Mesendoderm (in vitro differentiated cells): Measurements from ENCODE around the gene PSAPL1.

Source experiments
- DNase-seq: peaks from one replicate; pipeline ENCODE4 v3.0.0; 2013
- H2AK5ac ChIP-seq: 2 replicates; pipeline ENCODE4 v1.6.1; 2013; ENCODE audit warnings: low read length, inconsistent platforms
- H2BK120ac ChIP-seq: 2 replicates; pipeline ENCODE4 v1.6.1; 2013; ENCODE audit warnings: low read depth, mild to moderate bottlenecking, low read length, moderate library complexity, mixed read lengths
- H2BK15ac ChIP-seq: replicated peaks from 2 replicates; pipeline ENCODE4 v1.6.1; 2013; ENCODE audit warnings: low read depth, mild to moderate bottlenecking, moderate library complexity
- H2BK5ac ChIP-seq: 2 replicates; pipeline ENCODE4 v1.6.1; 2013; ENCODE audit warnings: low read length, inconsistent platforms
- H3K18ac ChIP-seq: 2 replicates; pipeline ENCODE4 v1.6.1; 2013; ENCODE audit warnings: mild to moderate bottlenecking, low read length, mixed read lengths
- H3K23ac ChIP-seq: one replicate; pipeline ENCODE4 v1.6.1; 2013; ENCODE audit warnings: low read length
- H3K27ac ChIP-seq: 2 replicates; pipeline ENCODE4 v1.5.1; 2013; ENCODE audit warnings: low read depth, mild to moderate bottlenecking, inconsistent platforms, low read length, moderate library complexity
- H3K27me3 ChIP-seq: 2 replicates; pipeline ENCODE4 v1.6.1; 2013; ENCODE audit warnings: low read length, control low read depth, mild to moderate bottlenecking, inconsistent platforms; ENCODE audit not compliant: insufficient read depth, poor library complexity
- H3K36me3 ChIP-seq: 2 replicates; pipeline ENCODE4 v1.6.1; 2013; ENCODE audit warnings: low read length, inconsistent platforms; ENCODE audit not compliant: control insufficient read depth, insufficient read depth
- H3K4ac ChIP-seq: one replicate; pipeline ENCODE4 v1.6.1; 2013; ENCODE audit warnings: low read depth, mild to moderate bottlenecking, low read length, moderate library complexity
- H3K4me1 ChIP-seq: 2 replicates; pipeline ENCODE4 v1.6.1; 2013; ENCODE audit warnings: low read depth, low read length, inconsistent platforms; ENCODE audit not compliant: control insufficient read depth
- H3K4me2 ChIP-seq: 2 replicates; pipeline ENCODE4 v1.6.1; 2013; ENCODE audit warnings: low read length
- H3K4me3 ChIP-seq: 2 replicates; pipeline ENCODE4 v1.5.1; 2013; ENCODE audit warnings: mild to moderate bottlenecking, low read length
- H3K56ac ChIP-seq: one replicate; pipeline ENCODE4 v1.6.1; 2013; ENCODE audit warnings: low read length
- H3K79me1 ChIP-seq: 2 replicates; pipeline ENCODE4 v1.6.1; 2013; ENCODE audit warnings: low read length, inconsistent platforms
- H3K79me2 ChIP-seq: 2 replicates; pipeline ENCODE4 v1.6.1; 2013; ENCODE audit warnings: mild to moderate bottlenecking, low read length; ENCODE audit not compliant: control insufficient read depth, insufficient read depth
- H3K9ac ChIP-seq: 2 replicates; pipeline ENCODE4 v1.6.1; 2013; ENCODE audit warnings: low read length, inconsistent platforms
- H4K5ac ChIP-seq: one replicate; pipeline ENCODE4 v1.6.1; 2013; ENCODE audit warnings: low read length
- H4K8ac ChIP-seq: one replicate; pipeline ENCODE4 v1.6.1; 2013; ENCODE audit warnings: low read depth, mild to moderate bottlenecking, control low read depth, low read length, moderate library complexity
- WGBS: extraction: QIAGEN DNeasy Blood & Tissue Kit; methylation state at CpG from one replicate; pipeline ENCODE4 v1.1.7; 2013; ENCODE audit warnings: low lambda C conversion rate, missing lambda C conversion rate; ENCODE audit not compliant: insufficient coverage; ENCODE audit errors: extremely low coverage; 5-methylcytosine and 5-hydroxymethylcytosine counted together

The PSAPL1 gene

GRCh38 chr4:7423391-7423790 is 11.3 kb downstream of the PSAPL1 start:
- Histone ChIP-seq H4K8ac (no peak overlapping the region), H3K27me3 (no peaks in the 10 kb centered on the region)

DNA sequence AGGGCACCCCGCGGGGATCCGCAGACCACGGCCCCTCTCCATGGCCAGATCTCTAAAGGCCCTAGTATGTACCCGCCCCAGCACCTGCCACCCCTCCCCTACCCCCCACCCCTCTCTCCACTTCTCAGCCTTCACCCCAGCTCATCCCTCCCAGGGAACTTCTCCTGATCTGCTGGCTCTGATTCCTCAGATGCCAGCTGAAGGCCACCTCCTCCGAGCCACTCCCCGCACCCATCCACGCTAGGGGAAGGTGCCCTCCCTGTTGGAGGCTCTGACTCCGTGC is 11.9 kb downstream of the PSAPL1 start:
- H3K27me3 ChIP-seq = no peaks in the 10 kb centered on the region
- H3K18ac ChIP-seq = no peak overlapping the region
- H2BK15ac ChIP-seq = no peak overlapping the region
- H3K36me3 ChIP-seq = no peaks in the 10 kb centered on the region
- H4K5ac ChIP-seq = no peak overlapping the region
- no peaks in the 10 kb centered on the region for H3K79me1 ChIP-seq
- H3K56ac ChIP-seq = no peak overlapping the region
- no peak overlapping the region for H4K8ac ChIP-seq
- H3K4me1 ChIP-seq = peaks cover 5% of the 10 kb centered on the region
- no peak overlapping the region for H3K9ac ChIP-seq
- no peak overlapping the region for H3K23ac ChIP-seq
- H2BK5ac ChIP-seq = no peak overlapping the region
- H3K4me2 ChIP-seq = no peak overlapping the region
- H3K79me2 ChIP-seq = no peaks in the 10 kb centered on the region
- H2AK5ac ChIP-seq = no peak overlapping the region
- H3K4me3 ChIP-seq = no peak overlapping the region
- no peak overlapping the region for H2BK120ac ChIP-seq
- H3K27ac ChIP-seq = no peak overlapping the region
- no peak overlapping the region for H3K4ac ChIP-seq
- no CpG with 5 or more reads among the region's 9 CpGs for WGBS
- no peak for DNase-seq

More at GRCh38 chr4:7423391-7423790, 11.3 kb downstream of the PSAPL1 start:
- Histone ChIP-seq H3K18ac (no peak overlapping the region), H2AK5ac (no peak overlapping the region), H2BK120ac (no peak overlapping the region), H4K5ac (no peak overlapping the region), H2BK15ac (no peak overlapping the region), H3K56ac (no peak overlapping the region), H3K27ac (no peak overlapping the region), H3K4me3 (no peak overlapping the region), H3K23ac (no peak overlapping the region), H3K4ac (no peak overlapping the region), H3K36me3 (no peaks in the 10 kb centered on the region), H3K9ac (no peak overlapping the region), H3K79me1 (no peaks in the 10 kb centered on the region), H3K79me2 (no peaks in the 10 kb centered on the region), H3K4me2 (no peak overlapping the region), H2BK5ac (no peak overlapping the region), H3K4me1 (peaks cover 5% of the 10 kb centered on the region)
- no peak for DNase-seq
- no CpG with 5 or more reads among the region's 5 CpGs for WGBS

GRCh38 chr4:7422151-7422897 is 12.4 kb downstream of the PSAPL1 start:
- H3K18ac ChIP-seq = no peak overlapping the region
- no peaks in the 10 kb centered on the region for H3K36me3 ChIP-seq
- no peaks in the 10 kb centered on the region for H3K79me1 ChIP-seq
- no peaks in the 10 kb centered on the region for H3K27me3 ChIP-seq
- H3K4me3 ChIP-seq = no peak overlapping the region
- no peak overlapping the region for H2AK5ac ChIP-seq
- no peak overlapping the region for H3K4ac ChIP-seq
- no CpG with 5 or more reads among the region's 19 CpGs for WGBS
- H4K8ac ChIP-seq = no peak overlapping the region
- H3K4me1 ChIP-seq = peaks cover 3% of the 10 kb centered on the region
- H2BK5ac ChIP-seq = no peak overlapping the region
- no peak overlapping the region for H3K9ac ChIP-seq
- H3K4me2 ChIP-seq = no peak overlapping the region
- H2BK15ac ChIP-seq = no peak overlapping the region
- H3K56ac ChIP-seq = no peak overlapping the region
- no peak overlapping the region for H2BK120ac ChIP-seq
- no peak overlapping the region for H4K5ac ChIP-seq
- no peak for DNase-seq
- no peak overlapping the region for H3K23ac ChIP-seq
- no peaks in the 10 kb centered on the region for H3K79me2 ChIP-seq
- H3K27ac ChIP-seq = no peak overlapping the region

- Histone ChIP-seq H3K4me1 (peaks cover 1% of the 10 kb centered on the region), H4K5ac (no peak overlapping the region), H2AK5ac (no peak overlapping the region), H3K4me2 (no peak overlapping the region), H4K8ac (no peak overlapping the region), H3K23ac (no peak overlapping the region), H2BK120ac (no peak overlapping the region), H2BK15ac (no peak overlapping the region), H3K79me2 (no peaks in the 10 kb centered on the region), H3K36me3 (no peaks in the 10 kb centered on the region), H3K27ac (no peak overlapping the region), H2BK5ac (no peak overlapping the region), H3K9ac (no peak overlapping the region), H3K4me3 (no peak overlapping the region), H3K56ac (no peak overlapping the region), H3K27me3 (no peaks in the 10 kb centered on the region), H3K4ac (no peak overlapping the region), H3K18ac (no peak overlapping the region), H3K79me1 (no peaks in the 10 kb centered on the region)
- DNase-seq = no peak
- no CpG with 5 or more reads among the region's 24 CpGs for WGBS
Observed at GRCh38 chr4:7421356-7422150, 13.2 kb downstream of the PSAPL1 start.

DNA sequence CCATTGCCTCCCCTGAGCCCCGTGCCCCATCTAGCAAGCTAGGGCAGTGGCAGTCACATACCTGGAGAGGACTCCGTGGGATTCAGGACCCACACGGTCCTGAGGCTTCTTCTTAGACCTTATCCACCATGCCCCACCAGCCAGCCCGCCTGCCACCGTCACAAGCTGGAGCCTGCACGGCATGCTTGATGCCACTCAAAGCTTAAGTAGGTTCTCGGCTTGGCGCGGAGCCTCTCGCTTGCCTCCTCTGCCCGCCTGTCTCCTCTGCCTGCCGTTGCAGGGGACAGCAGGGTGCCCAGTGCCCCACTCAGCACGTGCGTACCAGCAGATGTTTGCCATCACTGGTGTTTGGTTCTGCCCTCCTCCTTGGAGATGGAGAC is 14.1 kb downstream of the PSAPL1 start:
- no peak overlapping the region for H3K27ac ChIP-seq
- H3K4me2 ChIP-seq = no peak overlapping the region
- H2AK5ac ChIP-seq = no peak overlapping the region
- no peaks in the 10 kb centered on the region for H3K79me2 ChIP-seq
- WGBS = no CpG with 5 or more reads among the region's 14 CpGs
- no peak overlapping the region for H2BK5ac ChIP-seq
- H3K36me3 ChIP-seq = peaks cover 2% of the 10 kb centered on the region
- no peak overlapping the region for H2BK120ac ChIP-seq
- H2BK15ac ChIP-seq = no peak overlapping the region
- no peaks in the 10 kb centered on the region for H3K79me1 ChIP-seq
- no peak overlapping the region for H3K18ac ChIP-seq
- H3K23ac ChIP-seq = no peak overlapping the region
- no peak overlapping the region for H4K5ac ChIP-seq
- no peak overlapping the region for H3K56ac ChIP-seq
- peaks cover 1% of the 10 kb centered on the region for H3K4me1 ChIP-seq
- H3K4ac ChIP-seq = no peak overlapping the region
- no peak for DNase-seq
- no peak overlapping the region for H3K4me3 ChIP-seq
- H3K27me3 ChIP-seq = no peaks in the 10 kb centered on the region
- no peak overlapping the region for H4K8ac ChIP-seq
- H3K9ac ChIP-seq = no peak overlapping the region
